H9 (cell line): ENCODE measurements around the gene FGF22. TPM values are rescaled to one million over a fixed set of nuclear protein-coding genes. Genes with fewer than 3 reads are reported as not detected.

ENCODE experiments used
- DNase-seq: peaks from one replicate; pipeline ENCODE4 v3.0.0-alpha.2; 2017
- H2AFZ ChIP-seq: one replicate; pipeline ENCODE4 v1.6.1; 2013; ENCODE audit warnings: mild to moderate bottlenecking, low read length, control low read depth, moderate library complexity
- H2AK5ac ChIP-seq: 2 replicates; pipeline ENCODE4 v1.6.1; 2013; ENCODE audit warnings: low read length, control low read depth, mixed read lengths; ENCODE audit not compliant: insufficient read length
- H2BK120ac ChIP-seq: one replicate; pipeline ENCODE4 v1.6.1; 2013; ENCODE audit warnings: low read depth, mild to moderate bottlenecking, low read length, control low read depth, inconsistent platforms; ENCODE audit not compliant: poor library complexity, severe bottlenecking
- H2BK12ac ChIP-seq: 2 replicates; pipeline ENCODE4 v1.6.1; 2013; ENCODE audit warnings: low read length, control low read depth, mixed read lengths, low read depth; ENCODE audit not compliant: insufficient read length
- H2BK15ac ChIP-seq: 2 replicates; pipeline ENCODE4 v1.6.1; 2013; ENCODE audit warnings: low read depth, low read length, control low read depth
- H2BK20ac ChIP-seq: one replicate; pipeline ENCODE4 v1.6.1; 2013; ENCODE audit warnings: low read depth, mild to moderate bottlenecking, low read length, control low read depth, inconsistent platforms; ENCODE audit not compliant: poor library complexity, severe bottlenecking
- H2BK5ac ChIP-seq: 2 replicates; pipeline ENCODE4 v1.6.1; 2013; ENCODE audit warnings: low read length, control low read depth, mixed read lengths; ENCODE audit not compliant: insufficient read length
- H3K14ac ChIP-seq: 2 replicates; pipeline ENCODE4 v1.6.1; 2013; ENCODE audit warnings: low read length, control low read depth; ENCODE audit not compliant: insufficient read depth
- H3K18ac ChIP-seq: 2 replicates; pipeline ENCODE4 v1.6.1; 2013; ENCODE audit warnings: low read depth, mild to moderate bottlenecking, mixed read lengths, low read length, control low read depth; ENCODE audit not compliant: insufficient read length
- H3K23ac ChIP-seq: 2 replicates; pipeline ENCODE4 v1.6.1; 2013; ENCODE audit warnings: low read length, control low read depth, mixed read lengths, low read depth; ENCODE audit not compliant: insufficient read length
- H3K23me2 ChIP-seq: 2 replicates; pipeline ENCODE4 v1.6.1; 2013; ENCODE audit warnings: low read depth, mild to moderate bottlenecking, mixed read lengths, low read length, control low read depth; ENCODE audit not compliant: insufficient read length, poor library complexity, severe bottlenecking
- H3K27ac ChIP-seq: 2 replicates; pipeline ENCODE4 v1.5.1; 2013; ENCODE audit warnings: low read length, control low read depth, mixed read lengths, low read depth; ENCODE audit not compliant: insufficient read length
- H3K27me3 ChIP-seq: 2 replicates; pipeline ENCODE4 v1.6.1; 2013; ENCODE audit warnings: low read length, control low read depth, inconsistent platforms; ENCODE audit not compliant: insufficient read depth
- H3K4ac ChIP-seq: 2 replicates; pipeline ENCODE4 v1.6.1; 2013; ENCODE audit warnings: low read depth, mild to moderate bottlenecking, control low read depth, inconsistent platforms, low read length, moderate library complexity
- H3K4me1 ChIP-seq: 2 replicates; pipeline ENCODE4 v1.6.1; 2013; ENCODE audit warnings: low read length, control low read depth, inconsistent platforms; ENCODE audit not compliant: insufficient read depth
- H3K4me2 ChIP-seq: 2 replicates; pipeline ENCODE4 v1.6.1; 2013; ENCODE audit warnings: low read length, control low read depth, mixed read lengths; ENCODE audit not compliant: insufficient read length, insufficient read depth
- H3K56ac ChIP-seq: 2 replicates; pipeline ENCODE4 v1.6.1; 2013; ENCODE audit warnings: low read depth, mild to moderate bottlenecking, mixed read lengths, low read length, control low read depth; ENCODE audit not compliant: insufficient read length
- H3K79me1 ChIP-seq: 2 replicates; pipeline ENCODE4 v1.6.1; 2013; ENCODE audit warnings: low read depth, mild to moderate bottlenecking, moderate library complexity, low read length, control low read depth, inconsistent platforms; ENCODE audit not compliant: insufficient read depth, poor library complexity, severe bottlenecking
- H3K79me2 ChIP-seq: 2 replicates; pipeline ENCODE4 v1.6.1; 2013; ENCODE audit warnings: low read length, control low read depth, inconsistent platforms; ENCODE audit not compliant: insufficient read depth
- H3K9ac ChIP-seq: 2 replicates; pipeline ENCODE4 v1.6.1; 2013; ENCODE audit warnings: low read length, control low read depth, mixed read lengths; ENCODE audit not compliant: insufficient read length; ENCODE audit errors: extremely low read depth
- H3K9me3 ChIP-seq: one replicate; pipeline ENCODE4 v1.6.1; 2013; ENCODE audit warnings: low read depth, low read length, inconsistent platforms; ENCODE audit not compliant: control insufficient read depth
- H3T11ph ChIP-seq: one replicate; pipeline ENCODE4 v1.6.1; 2013; ENCODE audit warnings: mild to moderate bottlenecking, low read length, control low read depth, inconsistent platforms
- H4K20me1 ChIP-seq: one replicate; pipeline ENCODE4 v1.6.1; 2013; ENCODE audit not compliant: control insufficient read depth, insufficient read length, insufficient read depth
- H4K5ac ChIP-seq: 2 replicates; pipeline ENCODE4 v1.6.1; 2013; ENCODE audit warnings: low read depth, mild to moderate bottlenecking, mixed read lengths, low read length, control low read depth; ENCODE audit not compliant: insufficient read length
- H4K8ac ChIP-seq: replicated peaks from 2 replicates; pipeline ENCODE4 v1.6.1; 2013; ENCODE audit warnings: low read length, control low read depth, mixed read lengths, low read depth; ENCODE audit not compliant: insufficient read length
- H4K91ac ChIP-seq: 2 replicates; pipeline ENCODE4 v1.6.1; 2013; ENCODE audit warnings: low read depth, mild to moderate bottlenecking, moderate library complexity, mixed read lengths, low read length, control low read depth; ENCODE audit not compliant: insufficient read length
- H3K27ac Mint-ChIP-seq, 3 experiments: 2 replicates in 2 of 3; 3 replicates in 1 of 3; pipeline ENCODE4 v1.8.0; 2020 to 2021; ENCODE audit warnings: mixed read lengths in 3 of 3, mild to moderate bottlenecking in 1 of 3, moderate library complexity in 1 of 3
- H3K27me3 Mint-ChIP-seq: 2 replicates; pipeline ENCODE4 v1.8.0; 2021; ENCODE audit warnings: low read depth, mild to moderate bottlenecking, moderate library complexity, mixed read lengths
- H3K36me3 Mint-ChIP-seq, 3 experiments: 2 replicates in 2 of 3; 3 replicates in 1 of 3; pipeline ENCODE4 v1.8.0; 2020 to 2021; ENCODE audit warnings: low read depth in 3 of 3, mixed read lengths in 3 of 3; ENCODE audit not compliant: insufficient read depth in 1 of 3
- H3K4me1 Mint-ChIP-seq, 2 experiments: 2 replicates each; pipeline ENCODE4 v1.8.0; 2020; ENCODE audit warnings: mixed read lengths in 2 of 2
- H3K4me3 Mint-ChIP-seq, 2 experiments: 2 replicates in 1 of 2; 3 replicates in 1 of 2; pipeline ENCODE4 v1.8.0; 2020 to 2021; ENCODE audit warnings: mild to moderate bottlenecking in 2 of 2, mixed read lengths in 2 of 2, moderate library complexity in 1 of 2
- H3K9me3 Mint-ChIP-seq, 2 experiments: 2 replicates in 1 of 2; 3 replicates in 1 of 2; pipeline ENCODE4 v1.8.0; 2020; ENCODE audit warnings: mild to moderate bottlenecking in 2 of 2, mixed read lengths in 2 of 2, moderate library complexity in 1 of 2
- WGBS: extraction: QIAGEN DNeasy Blood & Tissue Kit; methylation state at CpG from one replicate; pipeline ENCODE4 v1.1.7; 2013; ENCODE audit warnings: missing lambda C conversion rate, low lambda C conversion rate, mixed read lengths; ENCODE audit not compliant: insufficient read length; ENCODE audit errors: extremely low coverage; 5-methylcytosine and 5-hydroxymethylcytosine counted together
- total RNA-seq: library from RNA; stranded (reverse); gene quantifications from 2 replicates; pipeline ENCODE4 v1.2.1, GENCODE V29; 2021
- TF ChIP-seq, protein P1 (sequence below): fragments of 200-600 bp; sonication (generic); conservative IDR thresholded peaks from 3 replicates; pipeline ENCODE4 v1.8.0; 2021; ENCODE audit warnings: antibody characterized with exemption, mild to moderate bottlenecking

The FGF22 gene
- total RNA-seq, 1 experiment from 2014 or later, result 0.72 TPM

DNA sequence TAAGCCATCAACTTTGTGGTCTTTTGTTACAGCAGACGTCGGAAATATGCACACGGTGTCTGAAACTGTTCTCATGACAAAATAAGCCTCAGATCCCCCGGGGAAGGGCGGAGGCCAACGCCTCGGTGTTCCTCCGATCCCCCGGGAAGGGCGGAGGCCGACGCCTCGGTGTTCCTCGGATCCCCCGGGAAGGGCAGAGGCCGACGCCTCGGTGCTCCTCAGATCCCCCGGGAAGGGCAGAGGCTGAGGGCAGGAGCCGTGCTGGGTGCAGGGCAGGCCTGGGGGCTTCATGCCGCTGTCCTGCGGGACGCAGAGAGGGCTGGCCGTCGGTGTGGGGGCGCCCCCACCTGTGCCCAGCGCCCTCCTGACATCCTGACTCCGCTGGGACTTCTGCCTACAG, 4.7 kb downstream of the FGF22 start:
- Histone ChIP-seq H4K8ac (no peak overlapping the region), H3K9me3 (no peaks in the 10 kb centered on the region), H3K79me2 (no peaks in the 10 kb centered on the region), H3K23me2 (no peaks in the 10 kb centered on the region), H3K23ac (no peak overlapping the region), H3K9ac (no peak overlapping the region), H3K18ac (no peak overlapping the region), H4K20me1 (no peaks in the 10 kb centered on the region), H2BK120ac (no peak overlapping the region), H2BK20ac (no peak overlapping the region), H2AK5ac (no peak overlapping the region), H3K4me2 (no peak overlapping the region), H3K4ac (no peak overlapping the region), H4K5ac (no peak overlapping the region), H3K27me3 (no peaks in the 10 kb centered on the region), H2BK15ac (no peak overlapping the region), H3T11ph (no peak overlapping the region), H3K4me1 (no peaks in the 10 kb centered on the region), H3K79me1 (no peaks in the 10 kb centered on the region), H4K91ac (no peak overlapping the region), H2BK12ac (no peak overlapping the region), H3K56ac (no peak overlapping the region), H2BK5ac (no peak overlapping the region), H3K27ac (no peak overlapping the region), H2AFZ (no peak overlapping the region), H3K14ac (no peak overlapping the region; the same call in 1 of the 2 replicates)
- H3K36me3 Mint-ChIP-seq, result peaks cover 10 to 28% (median 16%) of the 10 kb centered on the region in 3 experiments
- peaks cover under 1 to 1% of the 10 kb centered on the region in 2 experiments; a peak in 3 of 4 replicates for H3K4me1 Mint-ChIP-seq
- no peaks in the 10 kb centered on the region for H3K9me3 Mint-ChIP-seq
- H3K27me3 Mint-ChIP-seq, result peaks cover 2% of the 10 kb centered on the region
- no CpG with 5 or more reads among the region's 28 CpGs for WGBS
- no peak overlapping the region for H3K4me3 Mint-ChIP-seq
- no peak for DNase-seq
- H3K27ac Mint-ChIP-seq, result peak overlapping the region in 1 of 3 experiments; percentile 31; a peak in 1 of 7 replicates
- TF ChIP-seq, protein P1, sequence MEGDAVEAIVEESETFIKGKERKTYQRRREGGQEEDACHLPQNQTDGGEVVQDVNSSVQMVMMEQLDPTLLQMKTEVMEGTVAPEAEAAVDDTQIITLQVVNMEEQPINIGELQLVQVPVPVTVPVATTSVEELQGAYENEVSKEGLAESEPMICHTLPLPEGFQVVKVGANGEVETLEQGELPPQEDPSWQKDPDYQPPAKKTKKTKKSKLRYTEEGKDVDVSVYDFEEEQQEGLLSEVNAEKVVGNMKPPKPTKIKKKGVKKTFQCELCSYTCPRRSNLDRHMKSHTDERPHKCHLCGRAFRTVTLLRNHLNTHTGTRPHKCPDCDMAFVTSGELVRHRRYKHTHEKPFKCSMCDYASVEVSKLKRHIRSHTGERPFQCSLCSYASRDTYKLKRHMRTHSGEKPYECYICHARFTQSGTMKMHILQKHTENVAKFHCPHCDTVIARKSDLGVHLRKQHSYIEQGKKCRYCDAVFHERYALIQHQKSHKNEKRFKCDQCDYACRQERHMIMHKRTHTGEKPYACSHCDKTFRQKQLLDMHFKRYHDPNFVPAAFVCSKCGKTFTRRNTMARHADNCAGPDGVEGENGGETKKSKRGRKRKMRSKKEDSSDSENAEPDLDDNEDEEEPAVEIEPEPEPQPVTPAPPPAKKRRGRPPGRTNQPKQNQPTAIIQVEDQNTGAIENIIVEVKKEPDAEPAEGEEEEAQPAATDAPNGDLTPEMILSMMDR, result no peak
